IMR-90 (cell line): ENCODE results near the gene FXYD6. TPM values are rescaled to one million over a fixed set of nuclear protein-coding genes. Genes with fewer than 3 reads are reported as not detected.

Experiments
- ATAC-seq: fragments of 200-7000 bp; cut with Tn5 transposase; 2 replicates; pipeline ENCODE4 v1.9.1; 2020; ENCODE audit warnings: low read depth, mild to moderate bottlenecking, moderate library complexity
- BruUV-seq: library from RNA; stranded (reverse); fragments of 400-500 nt; replicated peaks from 2 replicates; lab custom pipeline; 2021; lab: Mats Ljungman, UMichigan
- CTCF ChIA-PET: fragments of 300-600 bp; formaldehyde crosslinking; extraction: SDS; loops from one replicate; lab custom pipeline; 2021; ENCODE audit warnings: antibody characterized with exemption; lab: Yijun Ruan, JAX
- POLR2A ChIA-PET: fragments of 300-600 bp; sonication (Branson Sonifier 250); formaldehyde crosslinking; loops from one replicate; lab custom pipeline; 2022; ENCODE audit warnings: antibody characterized with exemption; ENCODE audit not compliant: unreplicated experiment; lab: Charles Lee
- DNase-seq: peaks from one replicate; pipeline ENCODE4 v3.0.0; 2013
- H2AFZ ChIP-seq: replicated peaks from 2 replicates; pipeline ENCODE3; 2013; ENCODE audit warnings: low read length, mild to moderate bottlenecking; ENCODE audit not compliant: poor library complexity
- H2AK5ac ChIP-seq: 2 replicates; pipeline ENCODE4 v1.6.1; 2013; ENCODE audit warnings: low read depth, low read length, inconsistent platforms
- H2AK9ac ChIP-seq: replicated peaks from 2 replicates; pipeline ENCODE3; 2013; ENCODE audit warnings: mild to moderate bottlenecking, low read depth, low read length, moderate library complexity; ENCODE audit not compliant: poor library complexity
- H2BK120ac ChIP-seq: 2 replicates; pipeline ENCODE4 v1.6.1; 2013; ENCODE audit warnings: low read depth, low read length, inconsistent platforms
- H2BK15ac ChIP-seq: 3 replicates; pipeline ENCODE4 v1.6.1; 2013; ENCODE audit warnings: low read depth, low read length, inconsistent platforms
- H2BK20ac ChIP-seq: 2 replicates; pipeline ENCODE4 v1.6.1; 2013; ENCODE audit warnings: low read depth, mild to moderate bottlenecking, inconsistent platforms, low read length, moderate library complexity
- H2BK5ac ChIP-seq: 2 replicates; pipeline ENCODE4 v1.6.1; 2013; ENCODE audit warnings: mild to moderate bottlenecking, low read depth, low read length, inconsistent platforms; ENCODE audit not compliant: poor library complexity, severe bottlenecking
- H3K14ac ChIP-seq: replicated peaks from 2 replicates; pipeline ENCODE4 v1.6.1; 2013; ENCODE audit warnings: low read depth, low read length, inconsistent platforms
- H3K18ac ChIP-seq: 2 replicates; pipeline ENCODE4 v1.6.1; 2013; ENCODE audit warnings: low read depth, low read length, control low read depth
- H3K23ac ChIP-seq: 2 replicates; pipeline ENCODE4 v1.6.1; 2013; ENCODE audit warnings: low read depth, low read length, inconsistent platforms
- H3K27ac ChIP-seq: 2 replicates; pipeline ENCODE4 v1.5.1; 2013; ENCODE audit warnings: mild to moderate bottlenecking, control low read depth, low read length; ENCODE audit not compliant: insufficient read depth
- H3K27me3 ChIP-seq: 2 replicates; pipeline ENCODE4 v1.6.1; 2013; ENCODE audit warnings: low read length; ENCODE audit not compliant: control insufficient read depth, insufficient read depth
- H3K36me3 ChIP-seq: 2 replicates; pipeline ENCODE4 v1.6.1; 2013; ENCODE audit warnings: low read length, mixed read lengths; ENCODE audit not compliant: control insufficient read depth, insufficient read depth
- H3K4ac ChIP-seq: 2 replicates; pipeline ENCODE4 v1.6.1; 2013; ENCODE audit warnings: low read depth, low read length, inconsistent platforms
- H3K4me1 ChIP-seq: 2 replicates; pipeline ENCODE4 v1.6.1; 2013; ENCODE audit warnings: low read length, mixed read lengths; ENCODE audit not compliant: control insufficient read depth, insufficient read depth
- H3K4me2 ChIP-seq: 2 replicates; pipeline ENCODE4 v1.6.1; 2013; ENCODE audit warnings: low read depth, mild to moderate bottlenecking, control low read depth, low read length, moderate library complexity
- H3K4me3 ChIP-seq: 2 replicates; pipeline ENCODE4 v1.5.1; 2013; ENCODE audit warnings: low read depth, mild to moderate bottlenecking, control low read depth, low read length, moderate library complexity; ENCODE audit not compliant: insufficient read depth
- H3K56ac ChIP-seq: 2 replicates; pipeline ENCODE4 v1.6.1; 2013; ENCODE audit warnings: low read length, inconsistent platforms; ENCODE audit not compliant: insufficient read depth; ENCODE audit errors: extremely low read depth
- H3K79me1 ChIP-seq, 2 experiments: 2 replicates each; pipeline ENCODE4 v1.6.1; 2013; ENCODE audit warnings: low read length in 2 of 2, inconsistent platforms in 1 of 2, low read depth in 1 of 2
- H3K9ac ChIP-seq: 2 replicates; pipeline ENCODE4 v1.6.1; 2013; ENCODE audit warnings: low read depth, low read length, control low read depth
- H3K9me1 ChIP-seq: 2 replicates; pipeline ENCODE4 v1.6.1; 2013; ENCODE audit warnings: low read length, inconsistent platforms; ENCODE audit not compliant: insufficient read depth
- H3K9me3 ChIP-seq: 2 replicates; pipeline ENCODE4 v1.6.1; 2013; ENCODE audit warnings: low read length; ENCODE audit not compliant: control insufficient read depth, insufficient read depth
- H4K20me1 ChIP-seq: 2 replicates; pipeline ENCODE4 v1.6.1; 2013; ENCODE audit warnings: low read length, inconsistent platforms; ENCODE audit not compliant: insufficient read depth
- H4K5ac ChIP-seq: 2 replicates; pipeline ENCODE4 v1.6.1; 2013; ENCODE audit warnings: mild to moderate bottlenecking, low read depth, low read length, control low read depth
- H4K8ac ChIP-seq, 2 experiments: 2 replicates each; pipeline ENCODE4 v1.6.1; 2013; ENCODE audit warnings: low read depth in 2 of 2, low read length in 2 of 2, control low read depth in 1 of 2, inconsistent platforms in 1 of 2
- H4K91ac ChIP-seq: 2 replicates; pipeline ENCODE4 v1.6.1; 2013; ENCODE audit warnings: low read depth, low read length, inconsistent platforms; ENCODE audit not compliant: insufficient read depth
- BHLHE40 ChIP-seq: fragments of 150-350 bp; IDR thresholded peaks from 2 replicates; pipeline ENCODE4 v1.6.1; 2016; ENCODE audit warnings: mild to moderate bottlenecking, low read depth, low read length
- MAFK ChIP-seq: IDR thresholded peaks from 2 replicates; pipeline ENCODE4 v1.6.1; 2012; ENCODE audit warnings: low read depth, low read length, improper control_type of control experiment
- RAD21 ChIP-seq: IDR thresholded peaks from 2 replicates; pipeline ENCODE4 v1.6.1; 2012; ENCODE audit warnings: low read length, improper control_type of control experiment
- USF2 ChIP-seq: fragments of 150-350 bp; IDR thresholded peaks from 2 replicates; pipeline ENCODE4 v1.6.1; 2017; ENCODE audit warnings: mild to moderate bottlenecking, antibody characterized with exemption, low read length, low read depth
- WGBS, 2 experiments: methylation state at CpG; one replicate each; pipeline versions ENCODE4 v1.1.5 to v1.1.7; 2013; ENCODE audit warnings: missing lambda C conversion rate in 2 of 2; ENCODE audit not compliant: insufficient read length in 1 of 2; ENCODE audit errors: extremely low coverage in 2 of 2; 5-methylcytosine and 5-hydroxymethylcytosine counted together
- dilution Hi-C: fragments of 300-500 bp; cut with HindIII; formaldehyde crosslinking; loops from one replicate; pipeline ENCODE4 v1.14.3; 2018; ENCODE audit warnings: low sequenced_read_pairs; ENCODE audit not compliant: unreplicated experiment
- in situ Hi-C: fragments of 300-500 bp; cut with MboI; formaldehyde crosslinking; loops from 3 replicates; pipeline ENCODE4 v1.14.3; 2019; ENCODE audit warnings: low sequenced_read_pairs, inconsistent platforms, mixed read lengths
- intact Hi-C: fragments of 100-400 bp; cut with micrococcal nuclease; formaldehyde crosslinking; loops from 2 replicates; pipeline ENCODE4 v1.10.0; 2022
- polyA plus RNA-seq, 3 experiments: library from polyadenylated mRNA; depleted of rRNA; stranded (reverse); fragments of >200 nt; gene quantifications; 2 replicates each; pipeline ENCODE4 v1.2.3, GENCODE V29; 2012; ENCODE audit warnings: low replicate concordance in 1 of 3
- total RNA-seq: library from RNA; depleted of rRNA; stranded (reverse); fragments of >200 nt; gene quantifications from 2 replicates; pipeline ENCODE4 v1.2.3, GENCODE V29; 2012

FXYD6 gene
- total and polyA plus RNA-seq, 2 of the 4 experiments (the other 2 are of a cell fraction) = 0.32 TPM; not detected in 1

GRCh38 chr11:117836077-117836960 lies 40.1 kb downstream of the FXYD6 start:
- H3K9me3 ChIP-seq = no peaks in the 10 kb centered on the region
- ChIA-PET CTCF (interaction anchor here (0.8 to 2.1 kb wide), 2 partner anchors 17 to 110 kb away, joined by 3 to 6 read pairs; no protein-coding TSS in a partner anchor), POLR2A (no interaction called here)
- ATAC-seq = no peak
- no peak overlapping the region for H2AK9ac ChIP-seq
- H2AFZ ChIP-seq = no peak overlapping the region
- H3K79me1 ChIP-seq = no peaks in the 10 kb centered on the region
- H2BK20ac ChIP-seq = no peak overlapping the region
- no peak overlapping the region for H4K5ac ChIP-seq
- H3K4me1 ChIP-seq = no peaks in the 10 kb centered on the region
- TF ChIP-seq MAFK (no peak), BHLHE40 (no peak), RAD21 (no peak), USF2 (no peak)
- no peak overlapping the region for H2BK15ac ChIP-seq
- no peak overlapping the region for H3K4me2 ChIP-seq
- DNase-seq = no peak
- no CpG with 5 or more reads among the region's 14 CpGs for WGBS, 2 experiments
- H3K36me3 ChIP-seq = no peaks in the 10 kb centered on the region
- in situ Hi-C loops = no loop called here
- BruUV-seq = no TSS peak
- H3K4ac ChIP-seq = no peak overlapping the region
- no peak overlapping the region for H2AK5ac ChIP-seq
- peaks cover 26% of the 10 kb centered on the region for H3K27me3 ChIP-seq
- no peak overlapping the region for H4K8ac ChIP-seq
- dilution Hi-C loops = no loop called here
- H2BK120ac ChIP-seq = no peak overlapping the region
- H3K56ac ChIP-seq = no peak overlapping the region
- H3K18ac ChIP-seq = no peak overlapping the region
- H3K23ac ChIP-seq = no peak overlapping the region
- H3K9ac ChIP-seq = no peak overlapping the region
- no peak overlapping the region for H3K14ac ChIP-seq
- no peak overlapping the region for H4K91ac ChIP-seq
- H2BK5ac ChIP-seq = no peak overlapping the region
- H3K27ac ChIP-seq = no peak overlapping the region
- intact Hi-C loops = no loop called here
- no peak overlapping the region for H3K4me3 ChIP-seq
- no peaks in the 10 kb centered on the region for H4K20me1 ChIP-seq
- H3K9me1 ChIP-seq = no peaks in the 10 kb centered on the region
